Keratinocyte (primary cell): Measurements from ENCODE around the gene TNRC18. TPM values are rescaled to one million over a fixed set of nuclear protein-coding genes. Genes with fewer than 3 reads are reported as not detected.
A peak's percentile ranks its signal among the peaks of the same experiment; 100 is the strongest.

Experiments
- DNase-seq: peaks from one replicate; pipeline ENCODE4 v3.0.0-alpha.2; 2011; ENCODE audit warnings: low read depth, missing footprints, low spot score
- FAIRE-seq: peaks from 2 replicates; lab custom pipeline; 2011; peaks lifted over from hg19 to GRCh38; lab: Jason Lieb, UNC
- H2AFZ ChIP-seq: 2 replicates; pipeline ENCODE4 v1.6.0; 2012; ENCODE audit warnings: low read length, control low read depth, inconsistent platforms; ENCODE audit not compliant: control insufficient read depth
- H3K27ac ChIP-seq: 2 replicates; pipeline ENCODE4 v1.5.1; 2011; ENCODE audit warnings: low read length; ENCODE audit not compliant: control insufficient read depth, insufficient read depth
- H3K27me3 ChIP-seq: 3 replicates; pipeline ENCODE4 v1.6.0; 2011; ENCODE audit warnings: low read length; ENCODE audit not compliant: control insufficient read depth, insufficient read depth; ENCODE audit errors: extremely low read depth
- H3K36me3 ChIP-seq, 2 experiments: 2 replicates in 1 of 2; 3 replicates in 1 of 2; pipeline ENCODE4 v1.5.1; 2011; ENCODE audit warnings: low read length in 2 of 2, mild to moderate bottlenecking in 1 of 2; ENCODE audit not compliant: control insufficient read depth in 2 of 2, insufficient read depth in 2 of 2; ENCODE audit errors: extremely low read depth in 1 of 2
- H3K4me1 ChIP-seq: 3 replicates; pipeline ENCODE4 v1.5.1; 2011; ENCODE audit warnings: low read length; ENCODE audit not compliant: control insufficient read depth, insufficient read depth; ENCODE audit errors: extremely low read depth
- H3K4me2 ChIP-seq: 3 replicates; pipeline ENCODE4 v1.6.0; 2011; ENCODE audit warnings: low read depth, low read length; ENCODE audit not compliant: control insufficient read depth, insufficient read depth; ENCODE audit errors: extremely low read depth
- H3K4me3 ChIP-seq, 3 experiments: fragments of 200-600 bp in 1 of 3; sonication (generic) in 1 of 3; 2 replicates in 2 of 3; 3 replicates in 1 of 3; pipeline ENCODE4 v1.5.1; 2011 to 2016; ENCODE audit warnings: low read length in 3 of 3, mild to moderate bottlenecking in 3 of 3, control low read depth in 2 of 3, inconsistent platforms in 1 of 3, low read depth in 1 of 3, mixed read lengths in 1 of 3, mixed run types in 1 of 3, moderate library complexity in 1 of 3; ENCODE audit not compliant: control insufficient read depth in 2 of 3, insufficient read depth in 2 of 3; ENCODE audit errors: extremely low read depth in 1 of 3
- H3K79me2 ChIP-seq: 2 replicates; pipeline ENCODE4 v1.6.0; 2012; ENCODE audit warnings: low read length; ENCODE audit not compliant: control insufficient read depth, insufficient read depth
- H3K9ac ChIP-seq: 3 replicates; pipeline ENCODE4 v1.6.0; 2011; ENCODE audit warnings: low read length; ENCODE audit not compliant: control insufficient read depth, insufficient read depth; ENCODE audit errors: extremely low read depth
- H3K9me1 ChIP-seq: 3 replicates; pipeline ENCODE4 v1.6.0; 2011; ENCODE audit warnings: low read length; ENCODE audit not compliant: control insufficient read depth, insufficient read depth; ENCODE audit errors: extremely low read depth
- H3K9me3 ChIP-seq: 2 replicates; pipeline ENCODE4 v1.5.1; 2012; ENCODE audit warnings: low read depth, low read length; ENCODE audit not compliant: control insufficient read depth
- H4K20me1 ChIP-seq: 3 replicates; pipeline ENCODE4 v1.6.0; 2011; ENCODE audit warnings: low read length; ENCODE audit not compliant: control insufficient read depth, insufficient read depth; ENCODE audit errors: extremely low read depth
- CTCF ChIP-seq, 3 experiments: IDR thresholded peaks in 1 of 3; conservative IDR thresholded peaks in 1 of 3; optimal IDR thresholded peaks in 1 of 3; 2 replicates in 2 of 3; 3 replicates in 1 of 3; pipeline versions ENCODE3 to v1.5.1; 2011; ENCODE audit warnings: low read length in 3 of 3, mild to moderate bottlenecking in 3 of 3, moderate library complexity in 2 of 3, control low read depth in 1 of 3, inconsistent platforms in 1 of 3; ENCODE audit not compliant: insufficient read depth in 2 of 3; ENCODE audit errors: extremely low read depth in 1 of 3
- EZH2 ChIP-seq: IDR thresholded peaks from one replicate; pipeline ENCODE4 v1.6.1; 2012; ENCODE audit warnings: inconsistent platforms, mild to moderate bottlenecking, low read length, moderate library complexity
- dilution Hi-C: fragments of 300-500 bp; cut with MboI; formaldehyde crosslinking; loops from one replicate; pipeline ENCODE4 v1.7.0; 2020; ENCODE audit warnings: low sequenced_read_pairs; ENCODE audit not compliant: extremely low pct_ligation_motif_present
- polyA plus RNA-seq, 5 experiments: library from polyadenylated mRNA; depleted of rRNA in 3 of 5; stranded (reverse) in 3 of 5; stranded (forward) in 1 of 5; unstranded in 1 of 5; fragments of >200 nt; gene quantifications; 1 replicate in 1 of 5; 2 replicates in 3 of 5; 3 replicates in 1 of 5; pipeline versions ENCODE4 v1.2.1 to v1.2.3, GENCODE V29; 2011 to 2012; ENCODE audit warnings: missing spikeins in 2 of 5, low read depth in 1 of 5, low replicate concordance in 1 of 5

Gene TNRC18
- polyA plus RNA-seq, 1 donor (not counting 4 experiments of a cell fraction or from before 2014, with no cell fraction given): 13.2 TPM

GRCh38 chr7:5284304-5285281 lies 139.0 kb downstream of the TNRC18 start:
- no peak overlapping the region for H3K9ac ChIP-seq
- no peaks in the 10 kb centered on the region for H3K9me1 ChIP-seq
- dilution Hi-C loops: no loop called here
- H3K79me2 ChIP-seq: no peaks in the 10 kb centered on the region
- no peak overlapping the region for H2AFZ ChIP-seq
- H3K4me2 ChIP-seq: no peak overlapping the region
- H4K20me1 ChIP-seq: no peaks in the 10 kb centered on the region
- H3K4me1 ChIP-seq: peaks cover 10% of the 10 kb centered on the region
- H3K36me3 ChIP-seq: no peaks in the 10 kb centered on the region
- peaks cover 16% of the 10 kb centered on the region for H3K27me3 ChIP-seq
- TF ChIP-seq EZH2 (no peak), CTCF (optimal IDR thresholded peaks at IDR 0.05 in 1 of 3, IDR thresholded peaks at IDR 0.05 in 1 of 3, conservative IDR thresholded peaks at IDR 0.05 in 1 of 3; ENCODE audit: extremely low read depth in 1 of 3, insufficient read depth in 2 of 3, low read length in 3 of 3) (peak in 2 of 3 experiments; percentile 13 to 44)
- no peak for DNase-seq
- H3K9me3 ChIP-seq: no peaks in the 10 kb centered on the region
- H3K4me3 ChIP-seq: no peak overlapping the region
- no peak overlapping the region for H3K27ac ChIP-seq
- FAIRE-seq: no peak

DNA sequence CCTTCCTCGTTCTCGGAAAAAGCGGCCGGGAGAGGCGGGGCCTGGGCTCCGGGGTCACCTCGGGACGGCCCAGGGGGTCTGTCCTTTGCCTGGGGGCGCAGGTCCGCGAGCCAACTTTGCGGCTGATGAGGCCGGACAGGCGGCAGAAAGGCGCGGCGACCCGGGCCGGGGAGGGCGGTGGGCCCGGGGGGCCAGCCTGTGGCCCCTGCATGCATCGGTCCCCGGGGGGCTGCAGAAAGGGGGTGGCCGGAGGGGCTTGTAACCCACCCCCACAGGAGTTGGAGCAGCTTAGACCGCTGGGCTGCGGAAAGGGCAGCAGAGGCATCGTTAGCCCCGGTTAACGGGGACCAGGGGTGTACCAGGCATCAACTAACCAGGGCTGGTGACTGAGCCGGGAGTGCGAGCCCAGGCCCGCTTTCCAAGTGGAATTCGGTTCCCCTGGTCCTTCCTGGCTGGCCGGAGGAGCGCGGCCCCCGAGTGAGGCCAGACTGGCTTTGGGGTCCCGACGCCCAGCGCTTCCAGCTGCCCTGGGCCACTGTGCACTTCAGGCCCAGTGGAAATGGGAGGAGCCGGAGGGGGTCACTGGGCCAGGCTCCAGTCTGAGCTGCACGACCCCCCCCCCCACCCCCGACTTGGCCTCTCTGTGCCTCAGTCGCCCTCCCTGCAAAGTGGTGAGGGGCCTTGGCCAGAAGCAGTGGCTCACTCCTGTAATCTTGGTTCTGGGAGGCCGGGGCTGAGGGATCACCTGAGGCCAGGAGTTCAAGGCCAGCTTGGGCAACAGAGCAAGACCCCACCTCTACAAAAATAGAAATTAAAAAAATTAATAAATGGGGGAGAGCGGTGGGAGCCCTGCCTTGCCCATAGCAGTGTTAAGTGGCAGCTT lies 140.0 kb downstream of the TNRC18 start:
- Histone ChIP-seq H3K27ac (no peak overlapping the region), H3K27me3 (peaks cover 18% of the 10 kb centered on the region), H3K4me3 (peak overlapping the region in 1 of 3 experiments; percentile 18), H3K4me2 (peak overlapping the region; percentile 32), H3K9me1 (no peaks in the 10 kb centered on the region), H3K79me2 (no peaks in the 10 kb centered on the region), H4K20me1 (no peaks in the 10 kb centered on the region), H3K9me3 (no peaks in the 10 kb centered on the region), H3K4me1 (peaks cover 2% of the 10 kb centered on the region), H3K36me3 (no peaks in the 10 kb centered on the region), H3K9ac (no peak overlapping the region), H2AFZ (no peak overlapping the region)
- TF ChIP-seq EZH2 (no peak), CTCF (optimal IDR thresholded peaks at IDR 0.05 in 1 of 3, IDR thresholded peaks at IDR 0.05 in 1 of 3, conservative IDR thresholded peaks at IDR 0.05 in 1 of 3; ENCODE audit: extremely low read depth in 1 of 3, insufficient read depth in 2 of 3, low read length in 3 of 3) (no peak)
- dilution Hi-C loops: no loop called here
- DNase-seq (no peak), FAIRE-seq (no peak)
